Stimulated activated CD4-positive, alpha-beta T cell treated with anti-CD3 and anti-CD28 coated beads, Interleukin-12 subunit alpha, Interleukin-12 subunit beta, amount 100 ng/mL, for 24 hours (primary cell): ENCODE data around the gene AFDN.
"Not testable (repeated sequence)": the region's sequence is repeated elsewhere in the genome, so short reads cannot be mapped to it uniquely, and the experiment has no call there.

Experiments used
- DNase-seq, 2 experiments: peaks; one replicate each; pipeline ENCODE4 v3.0.0-alpha.2; 2020; ENCODE audit warnings: low read depth in 2 of 2

The AFDN gene

GRCh38 chr6:167998215-167998614 lies 171.5 kb downstream of the AFDN start:
- no peak for DNase-seq

- DNase-seq, result no peak
These were observed 173.7 kb downstream of the AFDN start for GRCh38 chr6:168000198-168001028.

- no peak for DNase-seq
These were observed 174.3 kb downstream of the AFDN start for GRCh38 chr6:168001029-168001332.

DNA sequence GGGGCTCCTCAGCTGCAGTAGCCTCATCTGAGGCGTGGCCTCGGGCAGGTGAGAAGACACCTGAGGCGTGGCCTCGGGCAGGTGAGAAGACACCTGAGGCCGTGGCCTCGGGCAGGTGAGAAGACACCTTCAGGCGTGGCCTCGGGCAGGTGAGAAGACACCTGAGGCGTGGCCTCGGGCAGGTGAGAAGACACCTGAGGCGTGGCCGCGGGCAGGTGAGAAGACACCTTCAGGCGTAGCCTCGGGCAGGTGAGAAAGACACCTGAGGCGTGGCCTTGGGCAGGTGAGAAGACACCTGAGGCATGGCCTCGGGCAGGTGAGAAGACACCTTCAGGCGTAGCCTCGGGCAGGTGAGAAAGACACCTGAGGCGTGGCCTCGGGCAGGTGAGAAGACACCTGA lies 174.8 kb downstream of the AFDN start:
- DNase-seq, result not testable (repeated sequence)

DNA sequence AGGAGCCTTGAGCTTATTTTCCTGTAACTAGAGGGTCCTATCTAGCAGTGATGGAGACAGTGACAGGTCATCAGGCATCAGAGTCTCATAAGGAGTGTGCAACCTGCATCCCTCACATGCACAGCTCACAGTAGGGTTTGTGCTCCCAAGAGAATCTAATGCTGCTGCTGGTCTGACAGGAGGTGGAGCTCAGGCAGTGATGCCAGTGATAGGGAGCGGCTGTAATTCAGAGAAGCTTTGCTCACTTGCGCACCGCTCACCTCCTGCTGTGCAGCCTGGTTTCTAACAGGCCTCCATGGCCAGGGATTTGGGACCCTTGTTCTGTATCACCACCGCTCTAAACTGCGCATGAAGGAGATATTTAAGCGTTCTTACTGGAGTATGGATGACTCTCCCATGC lies 176.1 kb downstream of the AFDN start:
- no peak for DNase-seq

DNA sequence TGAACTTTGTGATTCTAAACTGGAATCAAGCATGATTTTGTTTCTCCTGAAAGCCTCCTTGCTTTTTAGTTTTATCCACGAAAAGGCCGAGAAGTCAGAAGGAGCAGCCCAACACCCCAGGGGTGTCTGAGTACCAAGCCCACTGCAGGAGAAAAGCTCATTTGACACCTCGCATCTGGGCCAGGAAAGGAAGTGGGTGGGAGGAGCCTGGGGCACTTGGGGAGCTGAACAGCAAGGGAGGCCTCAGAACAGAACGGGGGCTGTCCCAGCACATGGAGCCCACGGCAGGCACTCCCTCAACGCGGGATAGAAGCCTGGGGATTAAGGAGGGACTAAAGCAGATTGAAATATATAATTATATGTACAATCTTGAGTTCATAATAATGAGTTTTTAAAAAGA lies 177.3 kb downstream of the AFDN start:
- no peak for DNase-seq

DNA sequence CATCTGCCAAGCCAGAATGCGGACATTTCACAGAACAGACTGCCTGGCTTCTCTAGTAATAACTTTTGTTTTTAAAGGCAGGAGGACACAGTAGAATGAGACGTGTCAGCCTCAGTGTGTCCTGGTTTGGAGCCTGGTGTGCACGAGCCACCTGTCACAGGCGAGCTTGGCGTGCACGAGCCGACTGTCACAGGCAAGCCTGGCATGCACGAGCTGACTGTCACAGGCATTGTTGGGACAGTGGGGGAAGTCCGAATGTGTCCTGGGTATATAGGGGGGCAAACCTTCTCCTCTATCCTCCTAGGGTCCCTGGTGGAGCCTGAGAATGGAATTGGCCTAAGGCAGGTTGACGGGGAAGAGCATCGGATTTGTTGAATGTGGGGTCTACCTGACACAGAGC lies 178.2 kb downstream of the AFDN start:
- DNase-seq, result no peak

GRCh38 chr6:168005796-168006195 lies 179.1 kb downstream of the AFDN start:
- DNase-seq, result no peak

- no peak for DNase-seq
These were observed 181.1 kb downstream of the AFDN start for GRCh38 chr6:168007592-168008338.

DNA sequence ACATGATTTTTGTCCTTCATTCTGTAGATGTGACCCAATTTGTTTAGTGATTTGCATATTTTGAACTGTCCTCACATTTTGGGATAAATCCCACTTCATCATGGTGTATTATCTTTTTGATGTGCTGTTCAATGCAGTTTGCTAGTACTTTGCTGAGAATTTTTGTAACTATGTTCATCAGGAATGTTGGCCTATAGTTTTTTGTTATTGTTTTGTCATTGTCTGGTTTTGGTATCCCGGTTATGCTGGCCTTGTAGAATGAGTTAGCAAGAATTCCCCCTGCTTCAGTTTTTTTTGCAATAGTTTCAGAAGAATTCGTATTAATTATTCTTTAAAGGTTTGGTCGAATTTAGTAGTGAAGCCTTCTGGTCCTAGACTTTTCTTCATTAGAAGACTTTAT lies 182.6 kb downstream of the AFDN start:
- DNase-seq, result no peak

DNA sequence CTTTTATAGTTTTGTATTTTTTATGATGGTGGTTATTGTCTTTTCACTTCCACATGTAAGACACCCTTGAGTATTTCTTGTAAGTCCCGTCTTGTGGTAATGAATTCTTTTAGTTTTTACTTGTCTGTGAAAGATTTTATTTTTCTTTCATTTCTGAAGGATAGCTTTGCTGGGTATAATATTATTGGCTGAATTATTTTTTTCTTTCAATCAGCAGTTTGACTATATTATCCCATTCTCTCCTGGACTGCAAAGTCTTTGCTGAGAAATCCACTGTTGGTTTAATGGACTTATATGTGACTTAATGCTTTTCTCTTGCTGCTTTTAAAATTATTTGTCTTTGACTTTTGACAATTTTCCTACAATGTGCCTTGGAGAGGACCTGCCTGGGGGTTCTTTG lies 184.6 kb downstream of the AFDN start:
- no peak for DNase-seq

GRCh38 chr6:168012431-168013249 lies 185.9 kb downstream of the AFDN start:
- no peak for DNase-seq

GRCh38 chr6:168013250-168013915 lies 186.7 kb downstream of the AFDN start:
- DNase-seq, result no peak

GRCh38 chr6:168014428-168014827 lies 187.7 kb downstream of the AFDN start:
- no peak for DNase-seq

GRCh38 chr6:168015009-168015408 lies 188.3 kb downstream of the AFDN start:
- no peak for DNase-seq

- no peak for DNase-seq
These were observed 188.9 kb downstream of the AFDN start for GRCh38 chr6:168015482-168016175.

- no peak for DNase-seq
These were observed 189.5 kb downstream of the AFDN start for GRCh38 chr6:168016176-168016620.

DNA sequence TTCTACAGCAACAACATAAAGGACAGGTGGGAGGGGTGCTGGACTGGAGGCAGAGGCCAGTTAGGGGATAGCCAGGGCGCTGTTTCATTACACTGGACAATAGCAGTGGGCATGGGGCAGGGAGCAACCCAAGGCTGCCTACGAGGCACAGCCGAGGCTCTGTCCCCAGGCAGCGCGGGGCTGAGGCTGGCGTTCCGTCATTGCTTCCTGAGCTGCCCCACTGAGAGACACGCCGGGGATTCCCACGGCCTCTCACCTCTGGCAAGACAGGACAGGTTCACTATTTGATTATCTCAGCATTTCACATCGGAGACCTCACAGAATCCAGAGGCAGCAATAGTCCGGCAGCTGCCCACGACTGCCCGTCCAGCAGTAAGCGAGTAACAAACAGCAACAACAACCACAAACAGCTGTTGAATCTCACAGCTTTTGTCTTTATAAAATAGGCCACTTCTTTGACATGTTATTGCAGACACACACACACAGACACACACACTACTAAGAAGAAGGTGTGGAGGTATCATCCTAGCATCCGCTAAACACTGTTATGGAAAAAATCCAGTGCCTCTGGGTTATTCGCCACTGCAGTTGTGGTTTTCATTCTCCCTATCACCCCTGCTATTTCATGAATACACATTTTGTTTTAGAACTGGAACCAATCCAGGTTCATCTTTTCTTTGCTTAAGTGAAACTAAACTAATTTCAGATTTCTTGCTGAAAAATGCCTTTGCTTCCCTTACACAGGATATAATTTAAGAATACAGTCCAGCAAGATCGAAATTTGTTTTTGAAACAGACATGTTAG lies 190.2 kb downstream of the AFDN start:
- no peak for DNase-seq

GRCh38 chr6:168017629-168018028 lies 190.9 kb downstream of the AFDN start:
- no peak for DNase-seq

GRCh38 chr6:168018664-168019063 lies 192.0 kb downstream of the AFDN start:
- DNase-seq, result no peak
